BLaER1 (cell line): ENCODE results near the gene TRIM72.
"Not testable (repeated sequence)": the region's sequence is repeated elsewhere in the genome, so short reads cannot be mapped to it uniquely, and the experiment has no call there.

Source experiments
- H3K27ac ChIP-seq: shearing (Covaris generic); formaldehyde crosslinking; 2 replicates; pipeline ENCODE4 v1.8.1; 2022
- H3K27me3 ChIP-seq: shearing (Covaris generic); formaldehyde crosslinking; 2 replicates; pipeline ENCODE4 v1.8.1; 2022
- H3K36me3 ChIP-seq: shearing (Covaris generic); formaldehyde crosslinking; 2 replicates; pipeline ENCODE4 v1.8.1; 2022
- H3K4me1 ChIP-seq: shearing (Covaris generic); formaldehyde crosslinking; 2 replicates; pipeline ENCODE4 v1.8.1; 2022
- H3K4me2 ChIP-seq: shearing (Covaris generic); formaldehyde crosslinking; 2 replicates; pipeline ENCODE4 v1.8.1; 2022
- H3K4me3 ChIP-seq: shearing (Covaris generic); formaldehyde crosslinking; 2 replicates; pipeline ENCODE4 v1.8.1; 2022
- H3K9ac ChIP-seq: shearing (Covaris generic); formaldehyde crosslinking; 2 replicates; pipeline ENCODE4 v1.8.1; 2022
- H3K9me3 ChIP-seq: shearing (Covaris generic); formaldehyde crosslinking; 2 replicates; pipeline ENCODE4 v1.8.1; 2022
- H4K20me1 ChIP-seq: shearing (Covaris generic); formaldehyde crosslinking; 2 replicates; pipeline ENCODE4 v1.8.1; 2022
- Cebpa-rat ChIP-seq: shearing (Covaris generic); IDR thresholded peaks from 2 replicates; pipeline ENCODE4 v1.8.1; 2022

TRIM72 gene

DNA sequence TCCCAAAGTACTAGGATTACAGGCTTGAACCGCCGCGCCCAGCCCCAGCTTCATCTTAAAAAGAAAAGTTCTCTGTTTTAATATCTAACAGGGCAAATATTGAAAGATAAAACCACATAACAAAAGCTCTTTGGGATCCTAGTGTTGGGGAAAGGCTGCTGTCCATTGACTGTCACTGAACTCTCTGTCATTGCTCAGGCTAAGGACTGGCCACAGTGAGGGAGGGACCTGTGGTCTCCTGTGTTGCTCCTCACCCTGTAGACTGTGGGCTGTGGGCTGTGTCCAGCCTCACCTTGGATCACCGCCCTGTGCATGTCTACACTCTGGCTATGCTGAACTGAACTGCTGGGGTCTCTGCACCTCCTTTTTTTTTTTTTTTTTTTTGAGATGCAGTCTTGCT lies 14.3 kb downstream of the TRIM72 start:
- H3K9me3 ChIP-seq, result peaks cover 14% of the 10 kb centered on the region
- H3K4me3 ChIP-seq, result no peak overlapping the region
- TF ChIP-seq Cebpa-rat, result no peak
- no peak overlapping the region for H3K4me2 ChIP-seq
- H3K9ac ChIP-seq, result no peak overlapping the region
- no peaks in the 10 kb centered on the region for H3K4me1 ChIP-seq
- no peak overlapping the region for H3K27ac ChIP-seq
- H3K27me3 ChIP-seq, result no peaks in the 10 kb centered on the region
- no peaks in the 10 kb centered on the region; the same call in 1 of the 2 replicates for H3K36me3 ChIP-seq
- no peaks in the 10 kb centered on the region for H4K20me1 ChIP-seq

DNA sequence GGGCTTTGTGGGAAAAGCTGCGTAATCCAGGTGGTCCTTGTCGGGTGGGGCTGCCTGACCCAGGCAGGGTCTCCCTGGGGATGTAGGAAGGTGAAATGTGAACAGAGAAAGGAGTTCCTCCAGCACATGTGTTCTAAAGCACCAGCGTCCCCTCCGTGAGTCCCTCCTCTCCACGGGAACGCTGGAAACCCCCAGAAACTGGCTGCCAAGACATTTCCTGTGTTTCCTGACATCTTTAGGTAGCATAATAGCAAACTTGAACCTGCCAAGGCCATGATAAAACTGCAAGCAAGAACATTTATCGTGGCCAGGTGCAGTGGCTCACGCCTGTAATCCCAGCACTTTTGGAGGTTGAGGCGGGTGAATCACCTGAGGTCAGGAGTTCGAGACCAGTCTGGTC lies 15.6 kb downstream of the TRIM72 start:
- no peaks in the 10 kb centered on the region for H3K4me1 ChIP-seq
- no peak overlapping the region for H3K9ac ChIP-seq
- H3K27ac ChIP-seq, result no peak overlapping the region
- H3K4me2 ChIP-seq, result no peak overlapping the region
- no peaks in the 10 kb centered on the region; the same call in 1 of the 2 replicates for H3K36me3 ChIP-seq
- peaks cover 26% of the 10 kb centered on the region for H3K9me3 ChIP-seq
- no peaks in the 10 kb centered on the region for H4K20me1 ChIP-seq
- no peaks in the 10 kb centered on the region for H3K27me3 ChIP-seq
- H3K4me3 ChIP-seq, result no peak overlapping the region
- no peak for TF ChIP-seq Cebpa-rat

DNA sequence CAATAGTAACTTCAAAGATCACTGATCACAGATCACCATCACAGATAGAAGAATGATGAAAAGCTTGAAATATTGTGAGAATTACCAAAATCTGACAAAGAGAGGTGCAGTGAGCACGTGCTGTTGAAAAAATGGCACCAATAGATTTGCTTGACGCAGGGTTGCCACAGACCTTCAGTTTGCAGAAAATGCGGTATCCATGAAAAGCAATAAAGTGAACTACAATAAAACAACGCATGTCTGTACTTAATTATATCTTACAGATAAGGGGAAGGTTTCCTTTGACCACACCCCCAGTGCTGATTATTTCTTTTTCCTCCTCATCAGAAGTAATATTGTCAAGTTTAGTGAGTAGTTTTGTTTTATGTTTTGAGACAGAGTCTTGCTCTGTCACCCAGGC lies 24.1 kb downstream of the TRIM72 start:
- H3K36me3 ChIP-seq, result no peaks in the 10 kb centered on the region
- H3K9ac ChIP-seq, result no peak overlapping the region
- no peak overlapping the region for H3K27ac ChIP-seq
- H3K4me3 ChIP-seq, result no peak overlapping the region
- H3K27me3 ChIP-seq, result no peaks in the 10 kb centered on the region
- peaks cover 32% of the 10 kb centered on the region for H3K9me3 ChIP-seq
- no peak overlapping the region for H3K4me2 ChIP-seq
- no peaks in the 10 kb centered on the region for H4K20me1 ChIP-seq
- peaks cover 11% of the 10 kb centered on the region for H3K4me1 ChIP-seq
- TF ChIP-seq Cebpa-rat, result no peak

DNA sequence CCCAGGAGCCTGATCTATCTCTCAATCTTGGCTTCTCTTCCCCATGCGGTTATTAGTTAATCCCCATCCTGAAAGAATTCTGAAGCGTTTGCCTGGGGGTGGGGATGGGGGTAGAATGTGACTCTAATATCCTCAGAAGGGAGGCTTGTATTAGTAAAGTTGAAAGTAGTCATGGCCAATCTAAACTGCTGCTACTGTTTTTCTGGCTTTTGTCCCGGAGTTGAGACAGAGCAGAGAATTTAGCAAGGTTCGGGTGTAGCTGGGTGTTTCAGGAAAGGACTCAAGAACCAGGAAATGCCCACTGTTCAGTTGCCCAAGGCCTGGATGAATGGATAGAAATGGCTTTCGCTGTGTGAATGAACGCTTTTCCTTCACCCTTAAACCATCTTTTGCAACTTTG lies 28.3 kb downstream of the TRIM72 start:
- Histone ChIP-seq H3K9ac (no peak overlapping the region), H3K4me1 (peaks cover 23% of the 10 kb centered on the region), H4K20me1 (no peaks in the 10 kb centered on the region), H3K27ac (no peak overlapping the region), H3K27me3 (no peaks in the 10 kb centered on the region), H3K36me3 (no peaks in the 10 kb centered on the region), H3K4me3 (no peak overlapping the region), H3K4me2 (no peak overlapping the region), H3K9me3 (peaks cover 4% of the 10 kb centered on the region; the same call in 1 of the 2 replicates)
- no peak for TF ChIP-seq Cebpa-rat

DNA sequence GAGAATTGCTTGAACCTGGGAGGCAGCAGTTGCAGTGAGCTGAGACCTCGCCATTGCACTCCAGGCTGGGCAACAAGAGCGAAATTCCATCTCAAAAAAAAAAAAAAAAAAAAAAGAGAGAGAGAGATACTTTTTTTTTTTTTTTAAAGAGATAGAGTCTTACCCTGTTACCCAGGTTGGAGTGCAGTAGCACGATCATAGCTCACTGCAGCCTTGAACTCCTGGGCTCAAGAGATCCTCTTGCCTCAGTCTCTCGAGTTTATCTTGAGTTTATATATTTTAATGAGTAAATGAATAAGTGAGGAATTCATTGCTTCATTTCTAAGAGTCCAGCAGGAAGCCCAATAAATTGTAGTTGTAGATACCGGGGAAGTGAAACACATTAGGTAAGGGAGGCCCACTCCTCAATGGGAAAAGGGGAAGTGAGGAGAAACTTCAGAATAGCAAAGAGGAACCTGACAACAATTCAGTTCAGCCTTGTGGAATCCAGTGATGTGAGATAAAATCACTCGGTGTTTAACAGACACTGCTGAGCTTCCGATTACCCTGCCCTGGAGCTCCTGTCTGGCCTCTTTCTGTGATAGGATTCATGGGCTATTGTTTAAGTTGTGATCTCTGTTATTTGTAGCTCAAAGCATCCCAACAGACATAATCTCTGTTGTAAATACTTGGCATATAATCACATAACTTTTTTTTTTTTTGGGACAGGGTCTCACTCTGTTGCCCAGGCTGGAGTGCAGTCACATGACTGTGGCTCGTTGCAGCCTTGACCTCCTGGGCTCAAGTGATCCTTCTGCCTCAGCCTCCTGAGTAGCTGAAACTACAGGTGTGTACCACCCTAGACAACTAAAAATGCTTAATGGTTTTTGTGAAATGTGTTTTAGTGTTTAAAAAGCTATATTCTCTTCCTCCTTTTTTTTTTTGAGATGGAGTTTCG lies 30.1 kb downstream of the TRIM72 start:
- Histone ChIP-seq H3K4me2 (peak overlapping the region; percentile 28), H3K27me3 (no peaks in the 10 kb centered on the region)

DNA sequence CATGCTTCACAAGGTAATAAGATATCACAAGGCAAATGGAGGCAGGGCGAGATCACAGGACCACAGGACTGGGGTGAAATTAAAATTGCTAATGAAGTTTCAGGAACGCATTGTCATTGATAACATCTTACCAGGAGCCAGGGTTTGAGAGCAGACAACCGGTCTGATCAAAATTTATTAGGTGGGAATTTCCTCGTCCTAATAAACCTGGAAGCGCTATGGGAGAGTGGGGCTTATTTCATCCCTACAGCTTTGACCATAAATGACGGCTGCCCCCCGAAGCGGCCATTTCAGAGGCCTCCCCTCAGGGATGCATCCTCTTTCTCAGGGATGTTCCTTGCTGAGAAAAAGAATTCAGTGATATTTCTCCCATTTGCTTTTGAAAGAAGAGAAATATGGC lies 31.7 kb downstream of the TRIM72 start:
- H3K36me3 ChIP-seq, H3K27me3 ChIP-seq, H3K4me3 ChIP-seq, H3K9ac ChIP-seq, H3K4me2 ChIP-seq, H3K9me3 ChIP-seq, H3K27ac ChIP-seq, H4K20me1 ChIP-seq: not testable (repeated sequence)
- peaks cover 23% of the 10 kb centered on the region for H3K4me1 ChIP-seq

More for the DNA sequence above, 30.1 kb downstream of the TRIM72 start:
- Histone ChIP-seq H3K9me3 (peaks cover 4% of the 10 kb centered on the region; the same call in 1 of the 2 replicates), H3K4me3 (no peak overlapping the region), H3K27ac (no peak overlapping the region), H3K4me1 (peaks cover 25% of the 10 kb centered on the region), H4K20me1 (no peaks in the 10 kb centered on the region), H3K36me3 (no peaks in the 10 kb centered on the region), H3K9ac (no peak overlapping the region)
- no peak for TF ChIP-seq Cebpa-rat

DNA sequence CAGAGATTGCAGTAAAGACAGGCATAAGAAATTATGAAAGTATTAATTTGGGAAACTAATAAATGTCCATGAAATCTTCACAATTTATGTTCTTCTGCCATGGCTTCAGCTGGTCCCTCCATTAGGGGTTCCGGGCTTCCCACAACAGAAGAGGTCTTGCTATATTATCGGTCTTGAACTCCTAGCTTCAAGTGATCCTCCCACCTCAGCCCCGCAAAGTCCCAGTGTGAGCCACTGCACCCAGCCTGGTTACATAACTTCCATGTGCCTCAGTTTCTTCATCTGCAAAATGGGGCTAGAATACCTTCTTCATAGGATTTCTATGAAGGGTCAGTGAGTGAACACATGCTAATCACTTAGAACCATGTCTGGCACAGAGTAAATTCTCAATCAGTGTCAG lies 32.4 kb downstream of the TRIM72 start:
- peaks cover 4% of the 10 kb centered on the region; the same call in 1 of the 2 replicates for H3K9me3 ChIP-seq
- H3K27me3 ChIP-seq, result no peaks in the 10 kb centered on the region
- TF ChIP-seq Cebpa-rat, result no peak
- no peak overlapping the region for H3K4me3 ChIP-seq
- H3K4me1 ChIP-seq, result peaks cover 23% of the 10 kb centered on the region
- no peaks in the 10 kb centered on the region for H4K20me1 ChIP-seq
- no peak overlapping the region for H3K27ac ChIP-seq
- H3K36me3 ChIP-seq, result no peaks in the 10 kb centered on the region
- H3K9ac ChIP-seq, result no peak overlapping the region
- no peak overlapping the region for H3K4me2 ChIP-seq

DNA sequence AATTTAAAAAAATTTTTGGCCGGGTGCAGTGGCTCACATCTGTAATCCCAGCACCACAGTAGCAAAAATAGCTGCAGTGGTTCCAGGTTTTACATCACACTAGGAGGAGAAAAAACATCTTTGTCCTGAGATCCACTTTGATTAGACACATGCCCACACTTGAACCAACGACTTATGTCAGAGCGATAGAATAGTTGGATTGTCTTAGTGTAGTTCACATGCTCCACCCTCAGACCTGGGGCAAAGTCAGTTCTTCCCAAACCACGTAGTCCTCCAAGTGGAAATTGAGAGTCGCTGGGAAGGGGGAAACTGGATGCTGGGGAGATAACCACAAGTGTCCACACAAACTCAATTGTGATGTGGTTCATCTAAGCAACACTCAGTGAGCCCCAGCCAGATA lies 34.4 kb downstream of the TRIM72 start:
- TF ChIP-seq Cebpa-rat, result no peak
- H3K4me3 ChIP-seq, result no peak overlapping the region
- no peaks in the 10 kb centered on the region for H3K36me3 ChIP-seq
- no peaks in the 10 kb centered on the region for H3K27me3 ChIP-seq
- peaks cover 4% of the 10 kb centered on the region; the same call in 1 of the 2 replicates for H3K9me3 ChIP-seq
- no peak overlapping the region for H3K4me2 ChIP-seq
- no peaks in the 10 kb centered on the region for H4K20me1 ChIP-seq
- H3K9ac ChIP-seq, result no peak overlapping the region
- H3K4me1 ChIP-seq, result peaks cover 23% of the 10 kb centered on the region
- H3K27ac ChIP-seq, result no peak overlapping the region

DNA sequence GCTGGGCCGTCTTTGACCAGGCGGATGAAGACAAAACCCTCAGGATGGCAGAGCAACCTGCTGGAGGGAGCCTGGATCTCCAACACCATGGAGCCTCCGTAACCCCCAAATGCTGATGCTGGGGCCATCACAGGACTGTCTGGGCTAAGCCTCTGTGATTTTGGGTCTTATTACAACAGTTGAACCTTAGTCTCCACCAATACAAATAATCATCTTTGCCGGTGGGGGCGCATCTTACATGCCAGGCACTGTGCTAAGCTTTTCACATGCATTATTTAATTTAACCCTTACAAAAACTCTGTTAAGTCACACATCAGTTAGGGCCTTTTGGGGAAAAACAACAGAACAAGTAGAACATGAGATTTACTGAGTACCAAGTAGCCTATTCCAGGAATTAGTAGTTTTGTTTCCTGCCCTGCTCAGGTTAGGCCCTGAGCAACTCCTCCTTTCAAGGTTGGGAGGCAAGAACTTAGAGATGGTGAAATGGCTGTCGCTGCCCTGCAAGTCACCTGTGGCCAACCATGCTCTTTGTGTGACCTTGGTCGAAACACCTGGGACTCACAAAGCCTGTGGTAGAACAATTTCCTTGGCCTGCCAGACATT lies 37.0 kb downstream of the TRIM72 start:
- Histone ChIP-seq H3K4me3 (no peak overlapping the region), H3K9ac (no peak overlapping the region), H3K9me3 (no peaks in the 10 kb centered on the region), H3K27ac (no peak overlapping the region), H3K36me3 (no peaks in the 10 kb centered on the region), H3K4me2 (no peak overlapping the region), H4K20me1 (no peaks in the 10 kb centered on the region), H3K4me1 (peaks cover 18% of the 10 kb centered on the region), H3K27me3 (no peaks in the 10 kb centered on the region)
- no peak for TF ChIP-seq Cebpa-rat

DNA sequence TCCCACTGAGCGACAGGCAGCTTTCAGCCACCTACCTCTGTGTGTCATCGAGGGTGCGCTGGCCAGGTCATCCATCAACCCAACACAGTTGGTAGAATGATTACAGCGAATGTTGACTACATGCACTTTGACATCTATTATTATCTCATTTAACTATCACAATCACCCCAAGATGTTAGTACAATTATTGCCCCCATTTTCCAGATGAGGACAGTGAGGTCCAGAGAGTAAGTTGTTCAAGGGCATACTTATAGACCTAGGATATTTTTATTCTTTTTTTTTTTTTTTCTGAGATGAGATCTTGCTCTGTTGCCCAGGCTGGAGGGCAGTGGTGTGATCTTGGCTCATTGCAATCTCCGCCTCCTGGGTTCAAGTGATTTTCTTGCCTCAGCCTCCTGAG lies 37.5 kb downstream of the TRIM72 start:
- Histone ChIP-seq H3K9me3 (no peaks in the 10 kb centered on the region), H3K27ac (no peak overlapping the region), H3K36me3 (no peaks in the 10 kb centered on the region), H3K4me3 (no peak overlapping the region), H4K20me1 (no peaks in the 10 kb centered on the region), H3K27me3 (no peaks in the 10 kb centered on the region), H3K4me2 (no peak overlapping the region), H3K9ac (no peak overlapping the region), H3K4me1 (peaks cover 18% of the 10 kb centered on the region)
- TF ChIP-seq Cebpa-rat, result no peak
